Kidney capillary endothelial cell (primary cell): ENCODE measurements around the gene CYP4F3.
"Not testable (repeated sequence)": the region's sequence is repeated elsewhere in the genome, so short reads cannot be mapped to it uniquely, and the experiment has no call there.

ENCODE experiments used
- DNase-seq: peaks from one replicate; pipeline ENCODE4 v3.0.0-alpha.2; 2018; ENCODE audit warnings: low spot score

The CYP4F3 gene

GRCh38 chr19:15666883-15667282 is 26.2 kb downstream of the CYP4F3 start:
- DNase-seq: no peak

- DNase-seq: no peak
Observed at GRCh38 chr19:15669440-15669839, 28.7 kb downstream of the CYP4F3 start.

- no peak for DNase-seq
Observed at GRCh38 chr19:15669891-15670290, 29.2 kb downstream of the CYP4F3 start.

GRCh38 chr19:15671237-15671821 is 30.6 kb downstream of the CYP4F3 start:
- no peak for DNase-seq

- no peak for DNase-seq
Observed at GRCh38 chr19:15671891-15672579, 31.3 kb downstream of the CYP4F3 start.

- DNase-seq: no peak
Observed at GRCh38 chr19:15672580-15673175, 32.0 kb downstream of the CYP4F3 start, which contains the start of gene CYP4F12. TSS of gene CYP4F12 (plus strand) at chr19:15673087. CDS start at chr19:15673530, 443 bp downstream.

GRCh38 chr19:15673176-15673654 is 32.5 kb downstream of the CYP4F3 start:
- no peak for DNase-seq

- no peak for DNase-seq
Observed at GRCh38 chr19:15675560-15675959, 34.9 kb downstream of the CYP4F3 start.

GRCh38 chr19:15679089-15679488 is 38.4 kb downstream of the CYP4F3 start:
- no peak for DNase-seq

GRCh38 chr19:15679865-15680264 is 39.2 kb downstream of the CYP4F3 start:
- DNase-seq: not testable (repeated sequence)

GRCh38 chr19:15680478-15681322 is 40.0 kb downstream of the CYP4F3 start:
- no peak for DNase-seq

GRCh38 chr19:15683411-15683810 is 42.7 kb downstream of the CYP4F3 start:
- DNase-seq: no peak

- no peak for DNase-seq
Observed at GRCh38 chr19:15684828-15685227, 44.1 kb downstream of the CYP4F3 start.

- no peak for DNase-seq
Observed at GRCh38 chr19:15696654-15697194, 56.0 kb downstream of the CYP4F3 start.

- DNase-seq: no peak
Observed at GRCh38 chr19:15701757-15702533, 61.2 kb downstream of the CYP4F3 start.

GRCh38 chr19:15702534-15702930 is 61.8 kb downstream of the CYP4F3 start:
- DNase-seq: peak; percentile 14
